ENCODE results near the gene TBRG4. TPM values are rescaled to one million over a fixed set of nuclear protein-coding genes. Genes with fewer than 3 reads are reported as not detected.

TBRG4 gene
- total RNA-seq, 1 donor from 2014 or later: 89.4 TPM

GRCh38 chr7:45143616-45144015, 32.1 kb upstream of the TBRG4 start:
- no peak for DNase-seq (ENCODE audit: low spot score)

DNA sequence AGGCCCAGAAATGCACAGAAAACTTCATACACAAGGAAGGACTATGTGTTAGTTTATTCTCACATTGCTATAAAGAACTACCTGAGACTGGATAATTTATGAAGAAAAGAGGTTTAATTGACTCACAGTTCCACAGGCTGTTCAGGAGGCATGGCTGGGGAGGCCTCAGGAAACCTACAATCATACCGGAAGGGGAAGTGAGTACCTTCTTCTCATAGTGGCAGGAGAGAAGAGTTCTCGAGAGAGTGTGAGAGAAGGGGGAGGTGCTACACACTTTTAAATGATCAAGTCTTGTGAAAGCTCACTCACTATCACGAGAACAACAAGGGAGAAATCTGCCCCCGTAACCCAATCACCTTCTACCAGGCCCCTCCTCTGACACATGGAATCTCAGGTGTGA, 29.3 kb upstream of the TBRG4 start:
- DNase-seq (ENCODE audit: low spot score): no peak

GRCh38 chr7:45138433-45139267, 27.2 kb upstream of the TBRG4 start:
- DNase-seq (ENCODE audit: low spot score): no peak

- peak; percentile 66 for DNase-seq (ENCODE audit: low spot score)
Observed at GRCh38 chr7:45136106-45137060, 24.9 kb upstream of the TBRG4 start.

GRCh38 chr7:45133877-45134276, 22.4 kb upstream of the TBRG4 start:
- no peak for DNase-seq (ENCODE audit: low spot score)

GRCh38 chr7:45133352-45133751, 21.9 kb upstream of the TBRG4 start:
- DNase-seq (ENCODE audit: low spot score): no peak

DNA sequence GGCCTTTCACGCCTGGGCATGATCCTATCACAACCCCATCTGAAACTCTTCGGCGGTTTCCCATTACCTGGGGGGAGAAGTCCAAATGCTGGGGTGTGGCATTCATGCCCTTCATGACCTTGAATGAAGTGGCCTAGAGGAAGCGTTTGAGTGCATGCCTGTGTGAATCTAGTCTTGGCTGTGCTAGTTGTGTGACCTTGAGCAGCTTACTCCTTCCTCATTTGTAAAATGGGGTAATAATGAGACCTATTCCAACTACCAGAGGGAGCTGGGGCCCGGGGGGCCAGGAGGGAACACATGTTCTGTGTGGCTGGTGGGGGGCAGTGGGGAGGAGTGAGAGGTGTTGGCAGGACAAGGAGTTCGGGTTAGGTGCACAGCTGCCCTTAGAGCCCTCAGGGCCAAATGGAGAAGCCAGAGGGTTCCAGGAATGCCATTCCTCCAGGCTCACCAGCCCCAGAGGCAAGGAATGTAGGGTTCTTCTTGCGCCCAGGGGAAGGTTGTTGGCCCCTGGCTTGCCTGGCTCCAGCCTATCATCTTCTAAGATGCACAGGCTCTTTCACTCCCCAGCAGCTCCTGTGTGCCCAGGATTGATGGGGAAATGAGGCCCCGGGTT, 21.3 kb upstream of the TBRG4 start:
- no peak for DNase-seq (ENCODE audit: low spot score)

- no peak for DNase-seq (ENCODE audit: low spot score)
Observed at GRCh38 chr7:45131891-45132290, 20.4 kb upstream of the TBRG4 start.

DNA sequence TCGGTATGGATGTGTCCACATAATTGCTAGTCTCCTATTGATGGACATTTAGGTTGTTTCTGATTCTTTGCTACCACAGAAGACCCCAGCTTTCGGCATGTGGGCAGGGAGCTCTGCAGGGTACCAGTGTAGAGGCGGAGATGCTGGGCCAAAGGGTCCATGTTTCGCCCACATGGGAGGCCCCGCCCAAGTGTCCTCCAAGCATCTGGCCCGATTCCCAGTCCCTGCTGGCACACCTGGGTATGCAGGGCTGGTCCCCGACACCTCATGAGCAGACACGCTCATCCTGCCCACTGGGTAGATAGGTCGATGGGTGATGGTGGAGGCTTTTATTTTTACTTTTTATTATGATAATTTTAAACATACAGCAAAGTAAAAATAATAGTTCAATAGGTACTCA, 19.4 kb upstream of the TBRG4 start:
- DNase-seq (ENCODE audit: low spot score): no peak

- DNase-seq (ENCODE audit: low spot score): no peak
Observed at GRCh38 chr7:45129906-45130305, 18.4 kb upstream of the TBRG4 start.

- no peak for DNase-seq (ENCODE audit: low spot score)
Observed at GRCh38 chr7:45129181-45129800, 17.8 kb upstream of the TBRG4 start.

DNA sequence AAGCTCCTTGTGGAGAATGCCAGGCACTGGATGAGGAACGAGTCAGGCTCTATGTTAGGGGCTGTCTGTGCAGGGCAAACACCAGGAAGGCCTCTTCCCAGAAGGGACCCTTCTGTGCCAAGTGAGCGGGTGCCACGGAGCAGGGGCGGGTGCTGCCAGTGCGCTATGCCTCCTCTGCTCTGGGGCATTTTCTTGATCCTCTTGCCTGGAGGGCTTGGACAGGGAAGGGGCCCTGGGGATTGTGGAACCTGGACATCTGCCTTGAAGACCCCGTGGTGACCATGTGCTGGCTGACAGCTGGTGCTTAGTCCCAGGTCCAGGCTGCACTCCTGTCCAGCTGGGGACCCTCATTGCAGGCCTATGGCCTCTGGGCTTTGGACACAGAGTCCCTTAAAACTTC, 15.4 kb upstream of the TBRG4 start:
- DNase-seq (ENCODE audit: low spot score): no peak

- no peak for DNase-seq (ENCODE audit: low spot score)
Observed at GRCh38 chr7:45126201-45126600, 14.7 kb upstream of the TBRG4 start.

DNA sequence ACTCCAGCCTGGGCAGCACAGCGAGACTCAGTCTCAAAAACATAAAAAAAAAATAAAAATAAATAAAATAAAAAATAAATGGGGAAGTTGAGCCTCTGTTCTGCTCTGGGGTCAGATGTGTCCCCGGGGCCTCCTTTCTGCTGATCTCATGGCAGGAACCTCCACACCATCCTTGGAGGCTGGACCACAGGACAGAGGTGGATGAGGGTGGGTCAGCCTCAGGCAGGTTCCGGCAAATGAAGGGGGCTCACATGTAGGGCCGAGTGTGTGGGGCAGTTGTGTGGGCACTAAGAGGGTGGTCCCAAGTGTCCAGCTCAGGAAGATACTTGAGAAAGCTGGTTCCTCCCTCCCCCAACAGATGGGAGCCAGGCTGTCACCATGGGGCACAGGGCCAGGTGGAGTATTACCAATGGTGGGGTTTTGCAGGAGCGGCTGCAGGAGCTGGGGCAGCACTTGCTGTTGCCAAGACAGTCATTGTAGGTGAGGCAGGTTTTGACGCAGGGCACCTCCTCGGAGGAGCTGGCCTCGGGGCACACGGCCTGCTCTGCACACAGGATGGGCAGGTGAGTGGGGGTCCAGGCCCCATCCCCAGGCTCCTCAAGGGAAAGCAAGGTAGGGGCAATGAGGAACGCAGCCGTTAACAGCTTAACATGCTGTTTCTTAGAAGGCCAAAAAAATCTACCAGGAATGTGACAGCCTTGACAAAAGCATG, 13.9 kb upstream of the TBRG4 start:
- DNase-seq (ENCODE audit: low spot score): no peak

- no peak for DNase-seq (ENCODE audit: low spot score)
Observed at GRCh38 chr7:45123913-45124710, 12.6 kb upstream of the TBRG4 start.

- no peak for DNase-seq (ENCODE audit: low spot score)
Observed at GRCh38 chr7:45122975-45123860, 11.7 kb upstream of the TBRG4 start.

DNA sequence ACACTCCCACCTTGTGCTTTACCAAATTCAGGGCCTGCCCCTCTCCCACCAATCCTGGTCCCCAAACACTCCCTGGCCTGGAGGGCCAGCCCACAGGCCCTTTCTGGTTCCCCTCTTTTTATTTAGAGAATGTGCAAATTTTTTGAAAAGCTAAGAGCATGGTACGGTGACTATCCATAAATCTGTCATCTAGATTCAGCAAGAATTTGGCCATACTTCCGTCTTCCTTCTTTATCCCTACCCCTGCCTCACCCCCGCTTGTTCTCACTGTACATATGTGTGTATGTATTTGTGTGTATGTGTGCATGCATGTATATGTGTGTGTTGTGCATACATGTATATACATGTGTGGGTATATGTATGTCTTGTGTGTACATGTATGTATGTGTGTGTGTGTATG, 8.1 kb upstream of the TBRG4 start:
- no peak for DNase-seq (ENCODE audit: low spot score)

- DNase-seq (ENCODE audit: low spot score): no peak
Observed at GRCh38 chr7:45118889-45119331, 7.4 kb upstream of the TBRG4 start.

DNA sequence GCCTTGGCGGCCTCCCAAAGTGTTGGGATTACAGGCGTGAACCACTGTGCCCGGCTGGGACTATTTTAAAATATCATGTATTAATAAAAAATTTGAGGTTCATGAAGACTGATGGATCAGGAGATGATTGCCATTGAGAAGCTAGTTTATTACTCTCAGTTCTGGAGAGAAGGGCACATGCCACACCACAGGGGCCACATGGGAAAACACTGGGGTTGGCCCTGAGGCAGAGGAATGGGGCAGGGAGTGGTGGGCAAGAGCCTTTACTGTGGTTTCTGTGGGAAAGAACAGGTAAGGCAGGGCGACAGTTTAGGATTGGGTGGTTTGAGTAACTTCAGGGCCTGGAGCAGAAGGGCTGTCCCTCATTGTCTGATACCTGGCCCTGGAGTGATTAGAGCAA, 6.8 kb upstream of the TBRG4 start:
- DNase-seq (ENCODE audit: low spot score): no peak

Measured in ureter (tissue), 1 donor.